OCI-LY1 (cell line): ENCODE measurements around the gene SLC19A2.

Experiments used
- H2AFZ ChIP-seq: fragments of 200-600 bp; sonication (generic), shearing (Covaris generic); 2 replicates; pipeline ENCODE4 v1.6.0; 2014; ENCODE audit warnings: antibody characterized with exemption, mild to moderate bottlenecking, low read length
- H3F3A ChIP-seq: fragments of 200-600 bp; sonication (generic), shearing (Covaris generic); 2 replicates; pipeline ENCODE4 v1.6.0; 2014; ENCODE audit warnings: mild to moderate bottlenecking, antibody characterized with exemption, low read length, moderate library complexity; ENCODE audit not compliant: insufficient read depth
- H3K27ac ChIP-seq: fragments of 200-600 bp; sonication (generic); 2 replicates; pipeline ENCODE4 v1.5.1; 2014; ENCODE audit warnings: low read length, mixed run types, mild to moderate bottlenecking, low read depth; ENCODE audit not compliant: poor library complexity, severe bottlenecking
- H3K27me3 ChIP-seq: fragments of 200-600 bp; sonication (generic); 2 replicates; pipeline ENCODE4 v1.6.0; 2014; ENCODE audit warnings: antibody characterized with exemption, mild to moderate bottlenecking, low read length, moderate library complexity; ENCODE audit not compliant: insufficient read depth
- H3K36me3 ChIP-seq: fragments of 200-600 bp; sonication (generic); 2 replicates; pipeline ENCODE4 v1.6.1; 2014; ENCODE audit warnings: mild to moderate bottlenecking, antibody characterized with exemption, low read length, moderate library complexity, mixed read lengths; ENCODE audit not compliant: insufficient read depth
- H3K4me1 ChIP-seq: fragments of 200-600 bp; sonication (generic); 2 replicates; pipeline ENCODE4 v1.5.1; 2014; ENCODE audit warnings: mild to moderate bottlenecking, low read length, moderate library complexity; ENCODE audit not compliant: insufficient read depth, severe bottlenecking
- H3K4me2 ChIP-seq: fragments of 200-600 bp; sonication (generic), shearing (Covaris generic); 2 replicates; pipeline ENCODE4 v1.6.1; 2014; ENCODE audit warnings: low read length
- H3K4me3 ChIP-seq: fragments of 200-600 bp; sonication (generic); 2 replicates; pipeline ENCODE4 v1.5.1; 2014; ENCODE audit warnings: low read length, low read depth, mild to moderate bottlenecking, mixed read lengths; ENCODE audit not compliant: poor library complexity, severe bottlenecking
- H3K79me2 ChIP-seq: fragments of 200-600 bp; shearing (Covaris generic); 2 replicates; pipeline ENCODE4 v1.6.1; 2016; ENCODE audit warnings: mixed run types, low read length, mixed read lengths; ENCODE audit not compliant: insufficient read depth
- H3K9ac ChIP-seq: fragments of 200-600 bp; sonication (generic), shearing (Covaris generic); 2 replicates; pipeline ENCODE4 v1.6.1; 2014; ENCODE audit warnings: mild to moderate bottlenecking, low read length, mixed read lengths
- H3K9me2 ChIP-seq: fragments of 200-600 bp; sonication (generic), shearing (Covaris generic); 2 replicates; pipeline ENCODE4 v1.6.1; 2014; ENCODE audit warnings: low read depth, mild to moderate bottlenecking, low read length, mixed read lengths
- H3K9me3 ChIP-seq: fragments of 200-600 bp; shearing (Covaris generic); 2 replicates; pipeline ENCODE4 v1.6.1; 2014; ENCODE audit warnings: low read length, mixed read lengths
- H4K20me1 ChIP-seq: fragments of 200-600 bp; sonication (generic), shearing (Covaris generic); 2 replicates; pipeline ENCODE4 v1.6.0; 2016; ENCODE audit warnings: mild to moderate bottlenecking, low read length; ENCODE audit not compliant: insufficient read depth
- EZH2 ChIP-seq: fragments of 200-600 bp; sonication (generic), shearing (Covaris generic); IDR thresholded peaks from 2 replicates; pipeline ENCODE4 v1.8.0; 2017; ENCODE audit warnings: borderline replicate concordance, mixed run types, mild to moderate bottlenecking, antibody characterized with exemption, low read length, moderate library complexity, mixed read lengths
- TF ChIP-seq, protein P1 (sequence below): fragments of 200-600 bp; sonication (generic), shearing (Covaris generic); IDR thresholded peaks from 2 replicates; pipeline ENCODE4 v1.5.1; 2017; ENCODE audit warnings: mild to moderate bottlenecking, antibody characterized with exemption, low read length, moderate library complexity, mixed read lengths

SLC19A2 gene

DNA sequence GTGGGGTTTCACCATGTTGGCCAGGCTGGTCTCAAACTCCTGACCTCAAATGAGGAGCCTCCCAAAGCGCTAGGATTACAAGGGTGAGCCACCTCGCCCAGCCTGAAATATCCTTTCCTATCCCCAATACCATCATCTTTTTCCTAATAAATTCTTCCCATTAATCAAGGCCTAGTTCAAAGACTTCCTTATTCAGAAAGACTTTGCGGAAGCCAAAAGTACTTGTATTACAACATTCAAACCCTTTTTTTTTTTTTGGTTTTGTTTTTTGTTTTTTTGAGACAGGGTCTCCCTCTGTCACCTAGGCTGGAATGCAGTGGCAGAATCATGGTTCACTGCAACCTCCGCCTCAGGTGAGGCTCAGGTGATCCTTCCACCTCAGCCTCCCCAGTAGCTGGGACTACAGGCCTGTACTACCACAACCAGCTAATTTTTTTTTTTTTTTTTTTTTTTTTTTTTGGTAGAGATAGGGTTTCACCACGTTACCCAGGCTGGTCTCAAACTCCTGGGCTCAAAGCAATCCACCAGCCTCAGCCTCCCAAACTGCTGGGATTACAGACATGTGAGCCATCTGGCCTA is 7.6 kb downstream of the SLC19A2 start:
- Histone ChIP-seq H4K20me1 (no peaks in the 10 kb centered on the region), H3F3A (no peaks in the 10 kb centered on the region), H3K9ac (no peak overlapping the region), H3K27me3 (no peaks in the 10 kb centered on the region), H3K4me1 (peaks cover 5% of the 10 kb centered on the region), H3K79me2 (0 out of 2 replicates have a peak, but pooled peaks cover 3% of the 10 kb centered on the region), H3K4me3 (no peak overlapping the region), H2AFZ (no peak overlapping the region), H3K4me2 (no peak overlapping the region), H3K36me3 (peaks cover 14% of the 10 kb centered on the region; the same call in 1 of the 2 replicates), H3K9me2 (no peaks in the 10 kb centered on the region), H3K9me3 (no peaks in the 10 kb centered on the region), H3K27ac (no peak overlapping the region)
- TF ChIP-seq, protein P1, sequence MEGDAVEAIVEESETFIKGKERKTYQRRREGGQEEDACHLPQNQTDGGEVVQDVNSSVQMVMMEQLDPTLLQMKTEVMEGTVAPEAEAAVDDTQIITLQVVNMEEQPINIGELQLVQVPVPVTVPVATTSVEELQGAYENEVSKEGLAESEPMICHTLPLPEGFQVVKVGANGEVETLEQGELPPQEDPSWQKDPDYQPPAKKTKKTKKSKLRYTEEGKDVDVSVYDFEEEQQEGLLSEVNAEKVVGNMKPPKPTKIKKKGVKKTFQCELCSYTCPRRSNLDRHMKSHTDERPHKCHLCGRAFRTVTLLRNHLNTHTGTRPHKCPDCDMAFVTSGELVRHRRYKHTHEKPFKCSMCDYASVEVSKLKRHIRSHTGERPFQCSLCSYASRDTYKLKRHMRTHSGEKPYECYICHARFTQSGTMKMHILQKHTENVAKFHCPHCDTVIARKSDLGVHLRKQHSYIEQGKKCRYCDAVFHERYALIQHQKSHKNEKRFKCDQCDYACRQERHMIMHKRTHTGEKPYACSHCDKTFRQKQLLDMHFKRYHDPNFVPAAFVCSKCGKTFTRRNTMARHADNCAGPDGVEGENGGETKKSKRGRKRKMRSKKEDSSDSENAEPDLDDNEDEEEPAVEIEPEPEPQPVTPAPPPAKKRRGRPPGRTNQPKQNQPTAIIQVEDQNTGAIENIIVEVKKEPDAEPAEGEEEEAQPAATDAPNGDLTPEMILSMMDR: no peak
- no peak for TF ChIP-seq EZH2

DNA sequence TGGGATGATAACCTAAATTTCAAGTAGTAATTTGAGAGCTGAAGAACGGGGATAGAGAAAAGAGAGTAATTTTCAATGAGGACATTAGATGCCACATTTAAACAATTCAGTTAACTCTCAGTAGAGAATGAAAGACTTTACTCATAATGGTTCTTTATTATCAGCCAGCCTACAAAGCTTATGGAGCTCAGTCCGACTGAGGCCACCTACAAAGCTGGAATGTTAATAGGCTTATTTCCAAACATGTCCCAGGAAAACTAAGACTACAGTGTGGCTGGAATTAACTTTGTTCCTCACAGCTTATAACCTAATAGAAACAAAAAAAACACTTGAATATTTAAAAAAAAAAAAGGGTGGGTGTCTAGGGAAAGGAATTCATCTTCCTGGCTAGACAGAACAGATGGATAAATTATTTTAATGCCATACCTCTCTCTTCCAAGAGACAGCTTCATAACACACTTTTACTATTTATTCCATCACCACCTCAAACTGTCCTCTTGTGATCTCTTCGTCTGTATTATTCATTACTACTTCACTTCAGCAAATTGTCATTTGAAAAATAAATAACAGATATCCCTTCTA is 9.8 kb downstream of the SLC19A2 start:
- Histone ChIP-seq H2AFZ (no peak overlapping the region), H3K4me2 (no peak overlapping the region), H3F3A (no peaks in the 10 kb centered on the region), H3K27me3 (no peaks in the 10 kb centered on the region), H3K9me2 (no peaks in the 10 kb centered on the region), H3K9ac (no peak overlapping the region), H3K4me1 (no peaks in the 10 kb centered on the region), H3K27ac (no peak overlapping the region), H3K79me2 (0 out of 2 replicates have a peak, but pooled peaks cover 3% of the 10 kb centered on the region), H3K9me3 (no peaks in the 10 kb centered on the region), H3K4me3 (no peak overlapping the region), H3K36me3 (peaks cover 14% of the 10 kb centered on the region; the same call in 1 of the 2 replicates), H4K20me1 (no peaks in the 10 kb centered on the region)
- TF ChIP-seq EZH2: no peak
- TF ChIP-seq, protein P1: no peak

DNA sequence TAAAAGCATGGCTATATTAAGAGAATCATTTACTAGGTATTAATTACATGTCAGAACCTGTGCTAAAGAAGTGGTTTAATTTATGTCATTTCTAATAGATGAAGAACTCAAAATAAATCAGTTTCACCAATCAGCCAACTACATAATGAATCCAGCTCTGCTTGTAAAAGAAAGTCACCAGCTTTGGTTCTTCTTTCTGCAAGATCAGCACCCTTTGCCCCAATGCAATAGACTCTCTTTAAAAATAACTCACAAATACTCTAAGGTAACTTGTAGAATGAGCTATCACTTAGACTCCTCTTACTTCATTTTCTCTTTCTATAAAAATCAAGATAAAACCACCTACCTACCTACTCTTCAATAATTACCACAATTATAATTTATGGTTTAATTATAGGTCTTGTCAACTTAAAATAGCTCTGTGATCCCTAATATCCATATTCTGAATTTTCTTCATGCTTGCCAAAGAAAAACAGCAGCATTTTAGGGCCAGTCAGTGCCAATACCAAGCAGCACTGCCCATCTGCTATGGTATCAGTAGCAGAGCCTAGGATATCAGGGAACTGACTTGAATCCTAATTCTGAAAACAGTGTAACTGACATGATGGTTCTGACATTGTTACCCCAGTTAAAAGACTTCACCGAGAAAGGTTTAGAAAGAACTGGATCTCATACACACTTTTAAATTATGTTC is 11.3 kb downstream of the SLC19A2 start:
- no peaks in the 10 kb centered on the region for H4K20me1 ChIP-seq
- H3K9me3 ChIP-seq: no peaks in the 10 kb centered on the region
- H3K4me3 ChIP-seq: no peak overlapping the region
- no peak overlapping the region for H3K9ac ChIP-seq
- no peaks in the 10 kb centered on the region for H3F3A ChIP-seq
- H3K36me3 ChIP-seq: peaks cover 14% of the 10 kb centered on the region; the same call in 1 of the 2 replicates
- no peaks in the 10 kb centered on the region for H3K9me2 ChIP-seq
- 0 out of 2 replicates have a peak, but pooled peaks cover 3% of the 10 kb centered on the region for H3K79me2 ChIP-seq
- H2AFZ ChIP-seq: no peak overlapping the region
- no peaks in the 10 kb centered on the region for H3K27me3 ChIP-seq
- TF ChIP-seq, protein P1: no peak
- no peak for TF ChIP-seq EZH2
- no peaks in the 10 kb centered on the region for H3K4me1 ChIP-seq
- H3K4me2 ChIP-seq: no peak overlapping the region
- no peak overlapping the region for H3K27ac ChIP-seq
